Lower leg skin (tissue), 3 donors: ENCODE data around the gene ESR2.

ENCODE experiments used
- CTCF ChIP-seq, 3 donors: fragments of 450-650 bp; IDR thresholded peaks; one replicate each; pipeline ENCODE4 v1.5.1; 2016; ENCODE audit warnings: antibody characterized with exemption in 3 of 3, mild to moderate bottlenecking in 3 of 3, moderate library complexity in 2 of 3
- POLR2A ChIP-seq, 2 donors: fragments of 450-650 bp; IDR thresholded peaks; one replicate each; pipeline ENCODE4 v1.6.1; 2016 to 2017; ENCODE audit warnings: antibody characterized with exemption in 2 of 2, mild to moderate bottlenecking in 1 of 2, moderate library complexity in 1 of 2

DNA sequence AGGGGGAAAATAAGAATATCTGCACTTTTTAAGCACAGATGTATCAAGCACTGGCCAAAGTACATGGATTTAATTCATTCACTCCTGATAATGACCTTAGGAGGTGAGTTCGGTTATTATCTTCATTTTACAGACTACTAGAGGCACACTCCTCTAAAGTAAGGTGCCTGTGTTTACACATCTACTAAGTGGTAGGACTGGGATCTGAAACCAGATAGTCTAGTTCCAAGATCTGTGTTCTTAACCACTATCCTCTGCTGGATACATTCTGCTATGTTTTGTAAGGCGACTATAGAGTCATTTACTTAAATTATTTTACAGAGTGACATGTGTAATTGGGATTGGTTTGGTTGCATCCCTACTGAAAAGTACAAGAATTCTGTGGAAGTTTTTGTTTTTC lies 175.3 kb downstream of the ESR2 start:
- TF ChIP-seq CTCF (IDR thresholded peaks at IDR 0.05) = no peak
- no peak for TF ChIP-seq POLR2A (IDR thresholded peaks at IDR 0.05)
